C1 segment of cervical spinal cord (tissue), 14 donors: ENCODE data around the gene NRCAM.

ENCODE experiments used
- DNase-seq, 14 donors: peaks; one replicate each; lab custom pipeline; 2025; lab: John Stamatoyannopoulos, UW

Gene NRCAM

GRCh38 chr7:108310351-108310750, 145.9 kb downstream of the NRCAM start:
- DNase-seq = no peak

- peak in 1 of 14 donors; percentile 10 for DNase-seq
These were observed 147.3 kb downstream of the NRCAM start for GRCh38 chr7:108308903-108309302.

GRCh38 chr7:108308276-108308675, 148.0 kb downstream of the NRCAM start:
- no peak for DNase-seq

- peak in 1 of 14 donors; percentile 88 for DNase-seq
These were observed 148.6 kb downstream of the NRCAM start for GRCh38 chr7:108307595-108307994.

- DNase-seq = peak in 1 of 14 donors; percentile 77
These were observed 149.0 kb downstream of the NRCAM start for GRCh38 chr7:108307194-108307593.

- DNase-seq = no peak
These were observed 152.9 kb downstream of the NRCAM start for GRCh38 chr7:108303332-108303731.

GRCh38 chr7:108301387-108301786, 154.8 kb downstream of the NRCAM start:
- DNase-seq = no peak

- no peak for DNase-seq
These were observed 156.8 kb downstream of the NRCAM start for GRCh38 chr7:108299251-108299973.

- no peak for DNase-seq
These were observed 159.3 kb downstream of the NRCAM start for GRCh38 chr7:108296911-108297310.

GRCh38 chr7:108294595-108294994, 161.6 kb downstream of the NRCAM start:
- DNase-seq = no peak

GRCh38 chr7:108293149-108293612, 163.1 kb downstream of the NRCAM start:
- DNase-seq = no peak

GRCh38 chr7:108292541-108292940, 163.7 kb downstream of the NRCAM start:
- no peak for DNase-seq

GRCh38 chr7:108291791-108292440, 164.3 kb downstream of the NRCAM start:
- no peak for DNase-seq

- DNase-seq = no peak
These were observed 165.1 kb downstream of the NRCAM start for GRCh38 chr7:108291152-108291508.

GRCh38 chr7:108290459-108291151, 165.6 kb downstream of the NRCAM start:
- DNase-seq = no peak

- no peak for DNase-seq
These were observed 166.4 kb downstream of the NRCAM start for GRCh38 chr7:108289852-108290251.

GRCh38 chr7:108287857-108288256, 168.4 kb downstream of the NRCAM start:
- DNase-seq = no peak

- DNase-seq = no peak
These were observed 169.8 kb downstream of the NRCAM start for GRCh38 chr7:108286290-108286904.

- DNase-seq = no peak
These were observed 170.5 kb downstream of the NRCAM start for GRCh38 chr7:108285778-108286177.

- DNase-seq = no peak
These were observed 171.2 kb downstream of the NRCAM start for GRCh38 chr7:108285003-108285368.

GRCh38 chr7:108284349-108285002, 171.8 kb downstream of the NRCAM start:
- DNase-seq = no peak

- no peak for DNase-seq
These were observed 173.0 kb downstream of the NRCAM start for GRCh38 chr7:108283252-108283651.
